Epithelial cell of esophagus (primary cell): ENCODE data around the gene B3GALNT2.

ENCODE experiments used
- DNase-seq: peaks from one replicate; pipeline ENCODE4 v3.0.0; 2010; ENCODE audit warnings: low read depth
- H3K4me3 ChIP-seq: 2 replicates; pipeline ENCODE4 v1.5.1; 2011; ENCODE audit warnings: mild to moderate bottlenecking, low read length, control low read depth
- TF ChIP-seq, protein P1 (sequence below): IDR thresholded peaks from 2 replicates; pipeline ENCODE4 v1.5.1; 2011; ENCODE audit warnings: low read depth, mild to moderate bottlenecking, low read length, control low read depth, inconsistent platforms; ENCODE audit not compliant: insufficient read depth; ENCODE audit errors: missing control alignments

Gene B3GALNT2

GRCh38 chr1:235427447-235427846 is 76.8 kb downstream of the B3GALNT2 start:
- H3K4me3 ChIP-seq: no peak overlapping the region
- no peak for DNase-seq

DNA sequence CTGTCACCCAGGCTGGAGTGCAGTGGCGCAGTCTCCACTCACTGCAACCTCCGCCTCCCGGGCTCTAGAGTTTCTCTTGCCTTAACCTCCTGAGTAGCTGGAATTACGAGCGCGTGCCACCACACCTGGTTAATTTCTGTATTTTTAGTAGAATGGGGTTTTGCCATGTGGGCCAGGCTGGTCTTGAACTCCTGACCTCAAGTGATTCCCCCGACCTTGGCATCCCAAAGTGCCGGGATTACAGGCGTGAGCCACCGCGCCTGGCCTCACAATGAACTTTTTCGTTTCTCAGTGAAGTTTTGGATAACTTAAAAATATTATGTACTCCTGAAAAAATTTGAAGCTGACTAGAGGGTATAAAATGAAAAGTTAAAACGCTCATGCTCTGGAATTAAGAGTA is 77.6 kb downstream of the B3GALNT2 start:
- H3K4me3 ChIP-seq: no peak overlapping the region
- TF ChIP-seq, protein P1, sequence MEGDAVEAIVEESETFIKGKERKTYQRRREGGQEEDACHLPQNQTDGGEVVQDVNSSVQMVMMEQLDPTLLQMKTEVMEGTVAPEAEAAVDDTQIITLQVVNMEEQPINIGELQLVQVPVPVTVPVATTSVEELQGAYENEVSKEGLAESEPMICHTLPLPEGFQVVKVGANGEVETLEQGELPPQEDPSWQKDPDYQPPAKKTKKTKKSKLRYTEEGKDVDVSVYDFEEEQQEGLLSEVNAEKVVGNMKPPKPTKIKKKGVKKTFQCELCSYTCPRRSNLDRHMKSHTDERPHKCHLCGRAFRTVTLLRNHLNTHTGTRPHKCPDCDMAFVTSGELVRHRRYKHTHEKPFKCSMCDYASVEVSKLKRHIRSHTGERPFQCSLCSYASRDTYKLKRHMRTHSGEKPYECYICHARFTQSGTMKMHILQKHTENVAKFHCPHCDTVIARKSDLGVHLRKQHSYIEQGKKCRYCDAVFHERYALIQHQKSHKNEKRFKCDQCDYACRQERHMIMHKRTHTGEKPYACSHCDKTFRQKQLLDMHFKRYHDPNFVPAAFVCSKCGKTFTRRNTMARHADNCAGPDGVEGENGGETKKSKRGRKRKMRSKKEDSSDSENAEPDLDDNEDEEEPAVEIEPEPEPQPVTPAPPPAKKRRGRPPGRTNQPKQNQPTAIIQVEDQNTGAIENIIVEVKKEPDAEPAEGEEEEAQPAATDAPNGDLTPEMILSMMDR: no peak

More at GRCh38 chr1:235427447-235427846, 76.8 kb downstream of the B3GALNT2 start:
- TF ChIP-seq, protein P1: no peak

GRCh38 chr1:235426143-235426542 is 78.1 kb downstream of the B3GALNT2 start:
- TF ChIP-seq, protein P1: no peak
- DNase-seq: no peak
- no peak overlapping the region for H3K4me3 ChIP-seq

More for the DNA sequence above, 77.6 kb downstream of the B3GALNT2 start:
- DNase-seq: no peak

GRCh38 chr1:235425357-235425756 is 78.9 kb downstream of the B3GALNT2 start:
- no peak for DNase-seq
- no peak overlapping the region for H3K4me3 ChIP-seq
- TF ChIP-seq, protein P1: no peak

GRCh38 chr1:235424092-235424491 is 80.2 kb downstream of the B3GALNT2 start:
- H3K4me3 ChIP-seq: no peak overlapping the region
- DNase-seq: no peak
- TF ChIP-seq, protein P1: no peak

GRCh38 chr1:235423214-235423652 is 81.0 kb downstream of the B3GALNT2 start:
- H3K4me3 ChIP-seq: no peak overlapping the region
- TF ChIP-seq, protein P1: no peak
- no peak for DNase-seq

GRCh38 chr1:235421751-235422150 is 82.5 kb downstream of the B3GALNT2 start:
- no peak overlapping the region for H3K4me3 ChIP-seq
- peak; percentile 77 for DNase-seq
- TF ChIP-seq, protein P1: no peak
